Activated CD4-positive, alpha-beta T cell treated with anti-CD3 and anti-CD28 coated beads, Interleukin-2, amount 50 U/mL, for 48 hours (primary cell): ENCODE data around the gene GPATCH3.
"Not testable (repeated sequence)": the region's sequence is repeated elsewhere in the genome, so short reads cannot be mapped to it uniquely, and the experiment has no call there.

ENCODE experiments used
- DNase-seq, 2 experiments: peaks; one replicate each; pipeline ENCODE4 v3.0.0-alpha.2; 2020

Gene GPATCH3

GRCh38 chr1:26900001-26900814 is at the start of gene GPATCH3:
TSS of gene GPATCH3 (minus strand) at chr1:26900467. CDS start at chr1:26900442, 25 bp downstream.
- peak; percentile 88 to 91 for DNase-seq

GRCh38 chr1:26949926-26950319 is 49.7 kb upstream of the GPATCH3 start:
- DNase-seq: no peak

- DNase-seq: no peak
These were observed 49.1 kb upstream of the GPATCH3 start for GRCh38 chr1:26949266-26949925.

- DNase-seq: not testable (repeated sequence)
These were observed 48.4 kb upstream of the GPATCH3 start for GRCh38 chr1:26948725-26949057.

- DNase-seq: no peak
These were observed 46.0 kb upstream of the GPATCH3 start for GRCh38 chr1:26946270-26946669.

GRCh38 chr1:26945728-26946127 is 45.5 kb upstream of the GPATCH3 start:
- no peak for DNase-seq

GRCh38 chr1:26945138-26945537 is 44.9 kb upstream of the GPATCH3 start:
- no peak for DNase-seq

GRCh38 chr1:26942656-26943055 is 42.4 kb upstream of the GPATCH3 start:
- no peak for DNase-seq

GRCh38 chr1:26941311-26941710 is 41.0 kb upstream of the GPATCH3 start:
- no peak for DNase-seq

- no peak for DNase-seq
These were observed 38.4 kb upstream of the GPATCH3 start for GRCh38 chr1:26938659-26939025.

- no peak for DNase-seq
These were observed 37.9 kb upstream of the GPATCH3 start for GRCh38 chr1:26938004-26938658.

- no peak for DNase-seq
These were observed 36.6 kb upstream of the GPATCH3 start for GRCh38 chr1:26936823-26937222.

GRCh38 chr1:26932531-26932930 is 32.3 kb upstream of the GPATCH3 start:
- DNase-seq: no peak

- peak; percentile 11 to 23 for DNase-seq
These were observed 23.4 kb upstream of the GPATCH3 start for GRCh38 chr1:26923711-26924110.

GRCh38 chr1:26922901-26923300 is 22.6 kb upstream of the GPATCH3 start:
- no peak for DNase-seq

GRCh38 chr1:26922431-26922729 is 22.1 kb upstream of the GPATCH3 start:
- no peak for DNase-seq

- DNase-seq: peak; percentile 96 to 97
These were observed 21.5 kb upstream of the GPATCH3 start, which contains the start of gene NUDC for GRCh38 chr1:26921540-26922430. TSS of gene NUDC (plus strand) at chr1:26921743. CDS start at chr1:26921849, 106 bp downstream.

GRCh38 chr1:26921126-26921539 is 20.9 kb upstream of the GPATCH3 start:
- no peak for DNase-seq

- DNase-seq: no peak
These were observed 15.1 kb upstream of the GPATCH3 start for GRCh38 chr1:26915204-26915842.

GRCh38 chr1:26913754-26914619 is 13.7 kb upstream of the GPATCH3 start, which contains the start of gene NR0B2:
TSS of gene NR0B2 (minus strand) at chr1:26913975. CDS start at chr1:26913940, 35 bp downstream.
- no peak for DNase-seq

- no peak for DNase-seq
These were observed 13.1 kb upstream of the GPATCH3 start for GRCh38 chr1:26913389-26913753.

GRCh38 chr1:26912147-26912490 is 11.9 kb upstream of the GPATCH3 start:
- no peak for DNase-seq
